H9 (cell line): ENCODE data around the gene IGFL2. TPM values are rescaled to one million over a fixed set of nuclear protein-coding genes. Genes with fewer than 3 reads are reported as not detected.

Source experiments
- DNase-seq: peaks from one replicate; pipeline ENCODE4 v3.0.0-alpha.2; 2017
- H2AFZ ChIP-seq: one replicate; pipeline ENCODE4 v1.6.1; 2013; ENCODE audit warnings: mild to moderate bottlenecking, low read length, control low read depth, moderate library complexity
- H2AK5ac ChIP-seq: 2 replicates; pipeline ENCODE4 v1.6.1; 2013; ENCODE audit warnings: low read length, control low read depth, mixed read lengths; ENCODE audit not compliant: insufficient read length
- H2BK120ac ChIP-seq: one replicate; pipeline ENCODE4 v1.6.1; 2013; ENCODE audit warnings: low read depth, mild to moderate bottlenecking, low read length, control low read depth, inconsistent platforms; ENCODE audit not compliant: poor library complexity, severe bottlenecking
- H2BK12ac ChIP-seq: 2 replicates; pipeline ENCODE4 v1.6.1; 2013; ENCODE audit warnings: low read length, control low read depth, mixed read lengths, low read depth; ENCODE audit not compliant: insufficient read length
- H2BK15ac ChIP-seq: 2 replicates; pipeline ENCODE4 v1.6.1; 2013; ENCODE audit warnings: low read depth, low read length, control low read depth
- H2BK20ac ChIP-seq: one replicate; pipeline ENCODE4 v1.6.1; 2013; ENCODE audit warnings: low read depth, mild to moderate bottlenecking, low read length, control low read depth, inconsistent platforms; ENCODE audit not compliant: poor library complexity, severe bottlenecking
- H2BK5ac ChIP-seq: 2 replicates; pipeline ENCODE4 v1.6.1; 2013; ENCODE audit warnings: low read length, control low read depth, mixed read lengths; ENCODE audit not compliant: insufficient read length
- H3K14ac ChIP-seq: 2 replicates; pipeline ENCODE4 v1.6.1; 2013; ENCODE audit warnings: low read length, control low read depth; ENCODE audit not compliant: insufficient read depth
- H3K18ac ChIP-seq: 2 replicates; pipeline ENCODE4 v1.6.1; 2013; ENCODE audit warnings: low read depth, mild to moderate bottlenecking, mixed read lengths, low read length, control low read depth; ENCODE audit not compliant: insufficient read length
- H3K23ac ChIP-seq: 2 replicates; pipeline ENCODE4 v1.6.1; 2013; ENCODE audit warnings: low read length, control low read depth, mixed read lengths, low read depth; ENCODE audit not compliant: insufficient read length
- H3K23me2 ChIP-seq: 2 replicates; pipeline ENCODE4 v1.6.1; 2013; ENCODE audit warnings: low read depth, mild to moderate bottlenecking, mixed read lengths, low read length, control low read depth; ENCODE audit not compliant: insufficient read length, poor library complexity, severe bottlenecking
- H3K27ac ChIP-seq: 2 replicates; pipeline ENCODE4 v1.5.1; 2013; ENCODE audit warnings: low read length, control low read depth, mixed read lengths, low read depth; ENCODE audit not compliant: insufficient read length
- H3K27me3 ChIP-seq: 2 replicates; pipeline ENCODE4 v1.6.1; 2013; ENCODE audit warnings: low read length, control low read depth, inconsistent platforms; ENCODE audit not compliant: insufficient read depth
- H3K4ac ChIP-seq: 2 replicates; pipeline ENCODE4 v1.6.1; 2013; ENCODE audit warnings: low read depth, mild to moderate bottlenecking, control low read depth, inconsistent platforms, low read length, moderate library complexity
- H3K4me1 ChIP-seq: 2 replicates; pipeline ENCODE4 v1.6.1; 2013; ENCODE audit warnings: low read length, control low read depth, inconsistent platforms; ENCODE audit not compliant: insufficient read depth
- H3K4me2 ChIP-seq: 2 replicates; pipeline ENCODE4 v1.6.1; 2013; ENCODE audit warnings: low read length, control low read depth, mixed read lengths; ENCODE audit not compliant: insufficient read length, insufficient read depth
- H3K56ac ChIP-seq: 2 replicates; pipeline ENCODE4 v1.6.1; 2013; ENCODE audit warnings: low read depth, mild to moderate bottlenecking, mixed read lengths, low read length, control low read depth; ENCODE audit not compliant: insufficient read length
- H3K79me1 ChIP-seq: 2 replicates; pipeline ENCODE4 v1.6.1; 2013; ENCODE audit warnings: low read depth, mild to moderate bottlenecking, moderate library complexity, low read length, control low read depth, inconsistent platforms; ENCODE audit not compliant: insufficient read depth, poor library complexity, severe bottlenecking
- H3K79me2 ChIP-seq: 2 replicates; pipeline ENCODE4 v1.6.1; 2013; ENCODE audit warnings: low read length, control low read depth, inconsistent platforms; ENCODE audit not compliant: insufficient read depth
- H3K9ac ChIP-seq: 2 replicates; pipeline ENCODE4 v1.6.1; 2013; ENCODE audit warnings: low read length, control low read depth, mixed read lengths; ENCODE audit not compliant: insufficient read length; ENCODE audit errors: extremely low read depth
- H3K9me3 ChIP-seq: one replicate; pipeline ENCODE4 v1.6.1; 2013; ENCODE audit warnings: low read depth, low read length, inconsistent platforms; ENCODE audit not compliant: control insufficient read depth
- H3T11ph ChIP-seq: one replicate; pipeline ENCODE4 v1.6.1; 2013; ENCODE audit warnings: mild to moderate bottlenecking, low read length, control low read depth, inconsistent platforms
- H4K20me1 ChIP-seq: one replicate; pipeline ENCODE4 v1.6.1; 2013; ENCODE audit not compliant: control insufficient read depth, insufficient read length, insufficient read depth
- H4K5ac ChIP-seq: 2 replicates; pipeline ENCODE4 v1.6.1; 2013; ENCODE audit warnings: low read depth, mild to moderate bottlenecking, mixed read lengths, low read length, control low read depth; ENCODE audit not compliant: insufficient read length
- H4K8ac ChIP-seq: replicated peaks from 2 replicates; pipeline ENCODE4 v1.6.1; 2013; ENCODE audit warnings: low read length, control low read depth, mixed read lengths, low read depth; ENCODE audit not compliant: insufficient read length
- H4K91ac ChIP-seq: 2 replicates; pipeline ENCODE4 v1.6.1; 2013; ENCODE audit warnings: low read depth, mild to moderate bottlenecking, moderate library complexity, mixed read lengths, low read length, control low read depth; ENCODE audit not compliant: insufficient read length
- H3K27ac Mint-ChIP-seq, 3 experiments: 2 replicates in 2 of 3; 3 replicates in 1 of 3; pipeline ENCODE4 v1.8.0; 2020 to 2021; ENCODE audit warnings: mixed read lengths in 3 of 3, mild to moderate bottlenecking in 1 of 3, moderate library complexity in 1 of 3
- H3K27me3 Mint-ChIP-seq: 2 replicates; pipeline ENCODE4 v1.8.0; 2021; ENCODE audit warnings: low read depth, mild to moderate bottlenecking, moderate library complexity, mixed read lengths
- H3K36me3 Mint-ChIP-seq, 3 experiments: 2 replicates in 2 of 3; 3 replicates in 1 of 3; pipeline ENCODE4 v1.8.0; 2020 to 2021; ENCODE audit warnings: low read depth in 3 of 3, mixed read lengths in 3 of 3; ENCODE audit not compliant: insufficient read depth in 1 of 3
- H3K4me1 Mint-ChIP-seq, 2 experiments: 2 replicates each; pipeline ENCODE4 v1.8.0; 2020; ENCODE audit warnings: mixed read lengths in 2 of 2
- H3K4me3 Mint-ChIP-seq, 2 experiments: 2 replicates in 1 of 2; 3 replicates in 1 of 2; pipeline ENCODE4 v1.8.0; 2020 to 2021; ENCODE audit warnings: mild to moderate bottlenecking in 2 of 2, mixed read lengths in 2 of 2, moderate library complexity in 1 of 2
- H3K9me3 Mint-ChIP-seq, 2 experiments: 2 replicates in 1 of 2; 3 replicates in 1 of 2; pipeline ENCODE4 v1.8.0; 2020; ENCODE audit warnings: mild to moderate bottlenecking in 2 of 2, mixed read lengths in 2 of 2, moderate library complexity in 1 of 2
- WGBS: extraction: QIAGEN DNeasy Blood & Tissue Kit; methylation state at CpG from one replicate; pipeline ENCODE4 v1.1.7; 2013; ENCODE audit warnings: missing lambda C conversion rate, low lambda C conversion rate, mixed read lengths; ENCODE audit not compliant: insufficient read length; ENCODE audit errors: extremely low coverage; 5-methylcytosine and 5-hydroxymethylcytosine counted together
- total RNA-seq: library from RNA; stranded (reverse); gene quantifications from 2 replicates; pipeline ENCODE4 v1.2.1, GENCODE V29; 2021
- TF ChIP-seq, protein P1 (sequence below): fragments of 200-600 bp; sonication (generic); conservative IDR thresholded peaks from 3 replicates; pipeline ENCODE4 v1.8.0; 2021; ENCODE audit warnings: antibody characterized with exemption, mild to moderate bottlenecking

Gene IGFL2
- total RNA-seq, 1 experiment from 2014 or later = not detected

GRCh38 chr19:46142294-46142693 lies 5.7 kb upstream of the IGFL2 start:
- Histone ChIP-seq H3K18ac (no peak overlapping the region), H4K20me1 (no peaks in the 10 kb centered on the region), H3K27me3 (no peaks in the 10 kb centered on the region), H3K79me1 (no peaks in the 10 kb centered on the region), H3K56ac (no peak overlapping the region), H2AFZ (no peak overlapping the region), H3K9ac (no peak overlapping the region), H4K91ac (no peak overlapping the region), H2AK5ac (no peak overlapping the region), H4K5ac (no peak overlapping the region), H3K79me2 (no peaks in the 10 kb centered on the region), H3K27ac (no peak overlapping the region), H3K4ac (no peak overlapping the region), H2BK120ac (no peak overlapping the region), H2BK20ac (no peak overlapping the region), H3K9me3 (no peaks in the 10 kb centered on the region), H2BK12ac (no peak overlapping the region), H2BK15ac (no peak overlapping the region), H3K23ac (no peak overlapping the region), H3K14ac (no peak overlapping the region), H2BK5ac (no peak overlapping the region), H3K23me2 (no peaks in the 10 kb centered on the region), H3K4me2 (no peak overlapping the region), H3T11ph (no peak overlapping the region), H3K4me1 (no peaks in the 10 kb centered on the region), H4K8ac (no peak overlapping the region)
- H3K36me3 Mint-ChIP-seq = no peaks in the 10 kb centered on the region; a peak in 2 of 7 replicates
- peaks cover 7% of the 10 kb centered on the region in 2 experiments; a peak in 3 of 4 replicates for H3K4me1 Mint-ChIP-seq
- H3K27ac Mint-ChIP-seq = no peak overlapping the region
- no CpG with 5 or more reads among the region's 4 CpGs for WGBS
- TF ChIP-seq, protein P1, sequence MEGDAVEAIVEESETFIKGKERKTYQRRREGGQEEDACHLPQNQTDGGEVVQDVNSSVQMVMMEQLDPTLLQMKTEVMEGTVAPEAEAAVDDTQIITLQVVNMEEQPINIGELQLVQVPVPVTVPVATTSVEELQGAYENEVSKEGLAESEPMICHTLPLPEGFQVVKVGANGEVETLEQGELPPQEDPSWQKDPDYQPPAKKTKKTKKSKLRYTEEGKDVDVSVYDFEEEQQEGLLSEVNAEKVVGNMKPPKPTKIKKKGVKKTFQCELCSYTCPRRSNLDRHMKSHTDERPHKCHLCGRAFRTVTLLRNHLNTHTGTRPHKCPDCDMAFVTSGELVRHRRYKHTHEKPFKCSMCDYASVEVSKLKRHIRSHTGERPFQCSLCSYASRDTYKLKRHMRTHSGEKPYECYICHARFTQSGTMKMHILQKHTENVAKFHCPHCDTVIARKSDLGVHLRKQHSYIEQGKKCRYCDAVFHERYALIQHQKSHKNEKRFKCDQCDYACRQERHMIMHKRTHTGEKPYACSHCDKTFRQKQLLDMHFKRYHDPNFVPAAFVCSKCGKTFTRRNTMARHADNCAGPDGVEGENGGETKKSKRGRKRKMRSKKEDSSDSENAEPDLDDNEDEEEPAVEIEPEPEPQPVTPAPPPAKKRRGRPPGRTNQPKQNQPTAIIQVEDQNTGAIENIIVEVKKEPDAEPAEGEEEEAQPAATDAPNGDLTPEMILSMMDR = no peak
- H3K9me3 Mint-ChIP-seq = no peaks in the 10 kb centered on the region
- no peak for DNase-seq
- H3K4me3 Mint-ChIP-seq = no peak overlapping the region
- H3K27me3 Mint-ChIP-seq = peaks cover 4% of the 10 kb centered on the region; the same call in 1 of the 2 replicates
